Measurements from ENCODE around the gene GLRX.
"Not testable (repeated sequence)": the region's sequence is repeated elsewhere in the genome, so short reads cannot be mapped to it uniquely, and the experiment has no call there.

The GLRX gene

DNA sequence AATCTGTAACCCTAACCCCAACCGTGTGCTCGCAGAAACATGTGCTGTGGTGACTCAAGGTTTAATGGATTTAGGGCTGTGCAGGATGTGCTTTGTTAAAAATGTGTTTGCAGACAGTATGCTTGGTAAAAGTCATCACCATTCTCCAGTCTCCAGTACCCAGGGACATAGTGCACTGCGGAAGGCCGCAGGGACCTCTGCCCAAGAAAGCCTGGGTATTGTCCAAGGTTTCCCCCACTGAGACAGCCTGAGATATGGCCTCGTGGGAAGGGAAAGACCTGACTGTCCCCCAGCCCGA lies 11.5 kb downstream of the GLRX start:
- H3K4me3 ChIP-seq (ENCODE audit: low read depth, low read length); H3K36me3 ChIP-seq (ENCODE audit: control insufficient read depth, insufficient read depth, low read length); H3K9me3 ChIP-seq (ENCODE audit: control insufficient read depth, insufficient read depth, low read length); H3K4me1 ChIP-seq (ENCODE audit: control insufficient read depth, insufficient read depth, low read length); H3K27me3 ChIP-seq (ENCODE audit: control insufficient read depth, insufficient read depth, low read length); H3K9ac ChIP-seq (ENCODE audit: low read depth, low read length): not testable (repeated sequence)

DNA sequence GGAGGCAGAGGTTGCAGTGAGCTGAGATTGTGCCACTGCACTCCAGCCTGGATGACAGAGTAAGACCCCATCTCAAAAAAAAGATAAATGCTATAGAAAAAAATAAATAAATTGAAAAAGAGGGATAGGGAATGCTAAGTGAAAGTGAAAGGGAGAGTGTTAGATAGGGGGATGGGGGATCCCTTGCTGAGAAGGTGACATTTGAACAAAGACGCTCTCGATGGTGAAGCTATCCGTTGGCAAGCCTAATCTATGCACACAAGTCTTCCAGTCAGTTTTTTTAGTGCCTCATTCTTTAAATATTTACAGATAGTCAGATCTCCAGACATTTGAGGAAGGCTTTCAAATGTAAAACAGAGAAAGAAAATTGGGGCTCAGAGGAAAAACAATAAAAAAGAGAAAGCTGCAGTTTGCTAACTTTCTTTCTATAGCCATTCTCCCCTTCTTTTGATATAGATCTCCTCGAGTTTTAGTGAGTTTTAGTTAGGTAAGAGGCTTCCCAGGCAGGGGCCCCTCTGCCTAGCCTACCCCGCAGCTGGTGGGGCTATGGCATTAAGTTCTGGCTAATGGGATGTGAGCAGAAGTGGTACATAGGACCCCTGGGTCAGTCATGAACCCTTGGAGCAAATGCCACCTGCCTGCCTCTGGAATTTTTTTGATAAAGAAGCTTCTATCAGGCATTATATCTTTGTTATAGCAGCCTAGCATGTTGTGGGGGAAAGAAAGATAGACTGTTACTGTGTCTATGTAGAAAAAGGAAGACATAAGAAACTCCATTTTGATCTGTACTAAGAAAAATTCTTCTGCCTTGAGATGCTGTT lies 12.0 kb downstream of the GLRX start:
- no peaks in the 10 kb centered on the region for H3K36me3 ChIP-seq (ENCODE audit: control insufficient read depth, insufficient read depth, low read length)
- no peak overlapping the region for H3K9ac ChIP-seq (ENCODE audit: low read depth, low read length)
- no peaks in the 10 kb centered on the region for H3K27me3 ChIP-seq (ENCODE audit: control insufficient read depth, insufficient read depth, low read length)
- no peaks in the 10 kb centered on the region for H3K9me3 ChIP-seq (ENCODE audit: control insufficient read depth, insufficient read depth, low read length)
- H3K4me3 ChIP-seq (ENCODE audit: low read depth, low read length): no peak overlapping the region
- H3K4me1 ChIP-seq (ENCODE audit: control insufficient read depth, insufficient read depth, low read length): peaks cover 10% of the 10 kb centered on the region

DNA sequence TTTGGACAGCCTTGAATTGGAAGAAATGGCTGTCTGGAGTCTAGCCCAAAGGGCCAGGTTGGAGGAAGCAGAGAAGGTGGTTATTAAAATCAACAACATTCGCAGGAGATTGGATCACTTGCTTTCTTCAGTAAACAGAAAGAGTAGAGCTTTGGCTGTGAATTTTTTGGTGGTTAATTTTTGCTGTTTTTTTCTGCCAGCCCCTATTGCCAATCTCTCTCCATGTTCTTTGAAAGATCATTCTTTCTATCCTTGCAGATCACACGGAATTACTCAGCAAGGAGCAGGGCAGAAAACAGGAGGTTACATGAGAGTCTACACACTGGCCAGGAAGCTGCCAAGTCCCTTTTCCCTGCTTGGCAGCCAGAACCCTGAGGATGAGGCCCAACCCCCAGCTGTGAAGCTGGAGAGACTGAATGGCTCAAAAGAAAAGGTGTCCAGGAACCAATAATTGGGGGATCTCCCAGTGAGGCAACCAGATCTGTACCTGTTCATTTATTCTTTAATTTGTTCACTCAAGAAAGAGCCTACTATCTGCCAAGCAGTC lies 13.0 kb downstream of the GLRX start:
- no peak overlapping the region for H3K9ac ChIP-seq (ENCODE audit: low read depth, low read length)
- H3K4me1 ChIP-seq (ENCODE audit: control insufficient read depth, insufficient read depth, low read length): peaks cover 10% of the 10 kb centered on the region
- H3K4me3 ChIP-seq (ENCODE audit: low read depth, low read length): no peak overlapping the region
- H3K9me3 ChIP-seq (ENCODE audit: control insufficient read depth, insufficient read depth, low read length): no peaks in the 10 kb centered on the region
- H3K36me3 ChIP-seq (ENCODE audit: control insufficient read depth, insufficient read depth, low read length): no peaks in the 10 kb centered on the region
- H3K27me3 ChIP-seq (ENCODE audit: control insufficient read depth, insufficient read depth, low read length): no peaks in the 10 kb centered on the region

DNA sequence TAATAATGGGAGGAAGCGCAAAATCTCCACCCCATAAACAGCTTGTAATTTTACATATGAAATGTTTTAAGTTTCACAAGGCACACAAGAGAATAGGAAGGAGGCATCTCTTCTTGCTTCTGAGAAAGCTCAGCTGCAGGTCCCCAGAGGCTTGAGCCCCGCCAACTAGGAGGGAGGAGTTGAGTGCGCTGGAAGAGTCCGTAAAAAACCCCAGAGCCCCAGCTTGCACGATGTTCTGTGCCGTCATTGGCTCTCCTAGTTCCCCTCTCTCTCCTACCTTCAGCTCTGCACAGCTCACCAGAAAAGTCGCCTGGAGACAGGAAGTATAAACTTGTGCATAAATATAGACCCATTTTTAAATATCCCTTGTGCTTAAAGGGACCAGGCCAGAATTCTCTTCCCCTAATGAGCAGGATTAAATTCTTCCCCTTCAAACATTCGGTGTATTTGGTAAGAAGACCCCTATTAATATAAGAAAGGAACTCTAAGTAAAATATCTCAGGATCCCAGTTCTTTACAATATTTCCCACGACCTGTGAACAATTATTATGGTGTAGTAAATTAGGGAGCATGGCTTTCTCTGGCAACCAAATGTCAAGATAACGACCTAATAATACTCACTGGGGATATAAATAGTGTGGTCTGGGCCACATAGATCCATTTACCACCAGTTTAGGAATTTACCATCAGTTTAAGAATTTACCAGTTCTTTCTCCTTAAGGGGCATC lies 13.7 kb downstream of the GLRX start:
- Histone ChIP-seq H3K9ac (ENCODE audit: low read depth, low read length) (no peak overlapping the region), H3K36me3 (ENCODE audit: control insufficient read depth, insufficient read depth, low read length) (no peaks in the 10 kb centered on the region), H3K4me3 (ENCODE audit: low read depth, low read length) (no peak overlapping the region), H3K4me1 (ENCODE audit: control insufficient read depth, insufficient read depth, low read length) (peaks cover 10% of the 10 kb centered on the region), H3K27me3 (ENCODE audit: control insufficient read depth, insufficient read depth, low read length) (no peaks in the 10 kb centered on the region), H3K9me3 (ENCODE audit: control insufficient read depth, insufficient read depth, low read length) (no peaks in the 10 kb centered on the region)

DNA sequence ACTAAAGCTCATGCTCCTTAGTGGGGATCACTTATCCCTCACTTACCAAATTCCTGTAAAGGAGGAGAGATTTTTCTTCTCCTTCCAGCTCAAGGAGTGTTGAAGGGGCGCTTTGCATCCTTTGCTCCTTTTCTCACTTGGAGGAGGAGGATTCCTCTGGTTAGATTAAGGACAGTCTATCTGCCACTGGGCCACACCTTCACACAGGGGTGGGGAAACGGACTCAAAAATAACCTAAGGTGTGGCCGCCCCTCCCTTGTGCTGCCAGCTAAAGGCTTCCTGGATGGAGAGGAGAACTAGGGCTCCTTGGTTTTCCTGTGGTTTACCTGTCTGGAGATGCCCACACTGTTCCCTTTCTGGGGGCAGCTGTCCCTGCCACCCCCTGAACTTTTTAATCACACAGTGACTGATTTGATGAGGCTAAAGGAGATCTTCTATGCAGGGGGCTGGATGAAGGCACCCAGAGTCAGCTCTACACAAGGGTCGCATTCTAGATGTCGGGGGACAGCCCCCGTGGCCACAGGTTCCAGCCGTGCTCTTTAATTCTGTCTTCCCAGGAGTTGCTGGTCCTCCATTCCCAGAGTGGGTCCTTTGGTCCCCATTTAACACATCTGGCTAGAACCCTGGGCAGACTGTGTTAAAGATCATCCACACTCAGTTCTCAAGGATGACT lies 14.4 kb downstream of the GLRX start:
- H3K4me3 ChIP-seq (ENCODE audit: low read depth, low read length): no peak overlapping the region
- H3K36me3 ChIP-seq (ENCODE audit: control insufficient read depth, insufficient read depth, low read length): no peaks in the 10 kb centered on the region
- no peaks in the 10 kb centered on the region for H3K9me3 ChIP-seq (ENCODE audit: control insufficient read depth, insufficient read depth, low read length)
- no peak overlapping the region for H3K9ac ChIP-seq (ENCODE audit: low read depth, low read length)
- H3K27me3 ChIP-seq (ENCODE audit: control insufficient read depth, insufficient read depth, low read length): no peaks in the 10 kb centered on the region
- peaks cover 10% of the 10 kb centered on the region for H3K4me1 ChIP-seq (ENCODE audit: control insufficient read depth, insufficient read depth, low read length)

DNA sequence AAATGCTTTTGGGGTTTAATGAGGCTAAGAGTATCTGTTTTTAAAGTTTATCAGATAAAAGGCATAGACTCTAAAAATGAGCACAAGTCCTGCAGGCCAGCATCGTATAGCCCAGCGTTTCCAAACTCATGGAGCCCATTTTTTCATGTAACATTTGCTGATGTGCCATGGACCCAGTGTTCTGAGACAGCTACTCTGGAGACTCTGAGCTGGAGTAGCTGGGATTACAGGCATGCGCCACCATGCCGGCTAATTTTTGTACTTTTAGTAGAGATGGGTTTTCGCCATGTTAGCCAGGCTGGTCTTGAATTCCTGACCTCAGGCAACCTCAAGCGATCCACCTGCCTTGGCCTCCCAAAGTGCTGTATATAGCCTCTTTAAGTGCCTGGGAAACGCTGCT lies 15.8 kb downstream of the GLRX start:
- no peaks in the 10 kb centered on the region for H3K27me3 ChIP-seq (ENCODE audit: control insufficient read depth, insufficient read depth, low read length)
- H3K4me3 ChIP-seq (ENCODE audit: low read depth, low read length): no peak overlapping the region
- H3K4me1 ChIP-seq (ENCODE audit: control insufficient read depth, insufficient read depth, low read length): peaks cover 7% of the 10 kb centered on the region
- H3K9ac ChIP-seq (ENCODE audit: low read depth, low read length): no peak overlapping the region
- H3K9me3 ChIP-seq (ENCODE audit: control insufficient read depth, insufficient read depth, low read length): no peaks in the 10 kb centered on the region
- no peaks in the 10 kb centered on the region for H3K36me3 ChIP-seq (ENCODE audit: control insufficient read depth, insufficient read depth, low read length)

DNA sequence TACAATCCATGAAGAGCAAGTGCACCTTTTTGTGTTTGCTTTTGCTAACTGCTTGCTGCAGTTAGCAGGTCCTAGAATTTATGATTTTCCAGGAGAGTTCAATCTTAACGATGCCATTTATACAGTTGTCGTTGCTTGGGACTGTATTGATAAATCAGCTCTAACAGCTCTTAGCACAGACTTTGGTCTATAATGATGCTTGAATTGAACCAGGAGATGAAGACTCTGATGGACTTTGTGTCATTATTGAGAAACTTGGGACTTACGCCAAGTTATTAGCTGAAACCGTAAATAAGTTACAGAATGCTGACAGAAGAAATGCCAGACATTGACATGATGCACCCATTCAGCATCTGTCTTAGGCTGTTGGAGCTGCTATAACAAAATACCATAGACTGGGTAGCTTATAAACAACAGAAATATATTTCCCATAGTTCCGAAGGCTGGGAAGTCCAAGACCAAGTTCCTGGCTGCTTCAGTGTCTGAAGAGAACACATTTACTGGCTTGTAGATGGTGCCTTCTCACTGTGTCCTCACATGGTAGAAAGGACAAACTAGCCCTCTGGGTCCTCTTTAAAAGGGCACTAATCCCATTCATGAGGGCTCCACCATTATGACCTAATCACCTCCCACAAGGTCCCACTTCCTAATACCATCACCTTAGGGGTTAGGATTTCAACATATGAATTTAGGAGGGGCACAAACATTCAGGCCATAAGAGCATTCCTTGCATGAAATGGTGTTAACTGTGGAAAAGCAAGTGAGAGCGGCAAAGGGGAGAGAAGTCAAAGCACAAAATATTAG lies 17.6 kb downstream of the GLRX start:
- H3K4me3 ChIP-seq (ENCODE audit: low read depth, low read length): no peak overlapping the region
- H3K4me1 ChIP-seq (ENCODE audit: control insufficient read depth, insufficient read depth, low read length): peaks cover 5% of the 10 kb centered on the region
- no peaks in the 10 kb centered on the region for H3K9me3 ChIP-seq (ENCODE audit: control insufficient read depth, insufficient read depth, low read length)
- no peaks in the 10 kb centered on the region for H3K27me3 ChIP-seq (ENCODE audit: control insufficient read depth, insufficient read depth, low read length)
- H3K9ac ChIP-seq (ENCODE audit: low read depth, low read length): no peak overlapping the region
- H3K36me3 ChIP-seq (ENCODE audit: control insufficient read depth, insufficient read depth, low read length): no peaks in the 10 kb centered on the region

DNA sequence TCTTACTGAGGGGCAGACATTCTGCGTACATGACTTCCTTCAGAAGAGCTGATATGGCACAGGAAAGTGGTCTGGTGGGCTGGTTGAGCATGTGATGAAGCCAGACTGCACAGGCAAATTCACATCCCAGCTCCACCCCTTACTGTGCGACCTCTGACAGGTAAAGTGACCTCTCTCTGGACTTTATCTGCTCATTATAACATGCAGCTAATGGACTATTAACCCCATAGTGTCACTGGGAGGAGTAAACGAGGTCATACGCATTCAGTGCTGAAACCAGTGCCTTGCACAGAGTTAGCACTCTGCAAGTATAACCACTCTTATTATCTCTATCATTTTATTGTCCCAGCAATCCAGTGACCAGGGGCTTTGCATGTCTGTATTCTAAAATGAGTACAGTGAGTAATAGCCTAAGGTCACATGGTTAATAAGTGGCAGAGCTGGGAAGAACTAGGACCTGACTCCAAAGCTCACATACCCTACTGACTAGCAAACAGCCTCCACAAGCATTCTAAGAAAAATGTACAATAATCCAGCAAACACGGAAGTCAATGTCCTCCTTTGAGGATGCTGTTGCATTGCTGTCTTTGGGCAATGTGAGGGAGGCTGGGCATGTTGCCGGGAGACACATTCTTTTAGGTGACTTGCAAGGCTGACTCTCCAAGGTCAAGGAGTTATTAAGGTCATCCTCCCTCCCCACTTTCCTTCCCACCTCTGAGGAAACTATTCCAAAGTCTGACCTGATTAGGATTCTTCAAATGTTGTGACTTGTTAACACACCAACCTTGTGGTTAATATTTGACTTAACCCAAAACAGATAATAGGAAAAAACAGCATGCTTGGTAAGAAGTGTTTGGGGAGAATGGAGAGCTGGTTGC lies 19.0 kb downstream of the GLRX start:
- no peaks in the 10 kb centered on the region for H3K4me1 ChIP-seq (ENCODE audit: control insufficient read depth, insufficient read depth, low read length)
- H3K4me3 ChIP-seq (ENCODE audit: low read depth, low read length): no peak overlapping the region
- no peak overlapping the region for H3K9ac ChIP-seq (ENCODE audit: low read depth, low read length)
- H3K27me3 ChIP-seq (ENCODE audit: control insufficient read depth, insufficient read depth, low read length): no peaks in the 10 kb centered on the region
- H3K36me3 ChIP-seq (ENCODE audit: control insufficient read depth, insufficient read depth, low read length): no peaks in the 10 kb centered on the region
- no peaks in the 10 kb centered on the region for H3K9me3 ChIP-seq (ENCODE audit: control insufficient read depth, insufficient read depth, low read length)

DNA sequence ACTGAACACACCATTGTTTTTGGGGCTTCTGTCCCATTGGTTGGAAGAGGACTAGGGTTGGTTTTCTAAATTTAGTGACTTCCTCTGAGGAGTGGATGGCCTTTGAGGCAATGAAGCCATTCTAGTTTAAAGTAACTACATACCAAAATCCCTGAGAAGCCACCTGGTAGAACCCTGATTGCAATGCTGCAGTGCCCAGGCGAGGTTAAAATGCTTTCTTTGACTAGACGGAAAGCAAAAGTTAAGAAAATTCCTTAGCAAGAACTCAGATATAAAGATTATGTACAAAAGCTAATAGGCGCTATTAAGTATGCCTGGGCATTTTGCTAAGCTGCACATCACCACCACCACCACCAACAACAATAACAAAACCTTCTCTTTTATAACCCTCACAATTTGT lies 20.6 kb downstream of the GLRX start:
- Histone ChIP-seq H3K9me3 (ENCODE audit: control insufficient read depth, insufficient read depth, low read length) (no peaks in the 10 kb centered on the region), H3K9ac (ENCODE audit: low read depth, low read length) (no peak overlapping the region), H3K4me3 (ENCODE audit: low read depth, low read length) (no peak overlapping the region), H3K4me1 (ENCODE audit: control insufficient read depth, insufficient read depth, low read length) (no peaks in the 10 kb centered on the region), H3K27me3 (ENCODE audit: control insufficient read depth, insufficient read depth, low read length) (no peaks in the 10 kb centered on the region), H3K36me3 (ENCODE audit: control insufficient read depth, insufficient read depth, low read length) (no peaks in the 10 kb centered on the region)

DNA sequence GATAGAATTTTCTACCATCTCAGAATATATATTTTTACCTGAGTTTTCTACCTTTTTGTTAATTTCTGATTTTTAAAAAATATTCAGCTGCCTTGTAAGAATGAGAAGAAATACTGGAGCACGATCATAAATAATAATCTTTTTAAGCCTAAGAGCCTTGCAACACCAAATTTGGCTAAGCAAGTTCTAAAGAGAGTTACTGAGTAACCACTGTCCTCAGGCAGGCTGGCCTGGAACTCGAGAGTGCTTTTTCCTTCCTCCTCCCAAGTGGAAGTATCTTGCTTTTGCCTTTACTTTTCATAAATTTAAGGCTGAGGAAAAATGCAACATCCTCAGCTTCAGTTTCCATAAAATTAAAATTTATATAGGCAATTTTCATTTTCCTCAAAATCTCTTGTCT lies 21.0 kb downstream of the GLRX start:
- no peaks in the 10 kb centered on the region for H3K36me3 ChIP-seq (ENCODE audit: control insufficient read depth, insufficient read depth, low read length)
- H3K4me1 ChIP-seq (ENCODE audit: control insufficient read depth, insufficient read depth, low read length): no peaks in the 10 kb centered on the region
- H3K9me3 ChIP-seq (ENCODE audit: control insufficient read depth, insufficient read depth, low read length): no peaks in the 10 kb centered on the region
- no peak overlapping the region for H3K4me3 ChIP-seq (ENCODE audit: low read depth, low read length)
- H3K27me3 ChIP-seq (ENCODE audit: control insufficient read depth, insufficient read depth, low read length): no peaks in the 10 kb centered on the region
- no peak overlapping the region for H3K9ac ChIP-seq (ENCODE audit: low read depth, low read length)

DNA sequence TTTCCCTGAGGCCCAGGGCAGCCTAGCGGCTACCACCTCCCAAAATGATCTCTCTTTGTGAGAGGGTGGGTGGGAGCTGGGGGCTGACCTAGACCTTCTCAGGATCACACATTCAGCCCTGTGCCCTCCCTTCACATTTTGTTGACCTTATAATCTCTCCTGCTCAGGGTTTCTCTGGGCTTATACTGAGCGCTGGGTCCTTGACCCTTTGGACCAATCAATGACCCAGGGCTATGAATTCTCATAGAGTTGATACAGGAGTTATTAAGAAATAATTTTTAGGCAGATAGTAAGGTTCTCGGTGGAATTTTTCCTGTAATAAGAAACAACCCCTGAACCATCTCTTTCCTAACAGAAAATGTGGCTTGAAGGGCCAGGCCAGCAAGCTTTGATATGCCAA lies 22.0 kb downstream of the GLRX start:
- no peaks in the 10 kb centered on the region for H3K4me1 ChIP-seq (ENCODE audit: control insufficient read depth, insufficient read depth, low read length)
- H3K36me3 ChIP-seq (ENCODE audit: control insufficient read depth, insufficient read depth, low read length): no peaks in the 10 kb centered on the region
- H3K27me3 ChIP-seq (ENCODE audit: control insufficient read depth, insufficient read depth, low read length): no peaks in the 10 kb centered on the region
- H3K9ac ChIP-seq (ENCODE audit: low read depth, low read length): no peak overlapping the region
- H3K4me3 ChIP-seq (ENCODE audit: low read depth, low read length): no peak overlapping the region
- no peaks in the 10 kb centered on the region for H3K9me3 ChIP-seq (ENCODE audit: control insufficient read depth, insufficient read depth, low read length)
